Measurements from ENCODE around the gene FARS2.
"Not testable (repeated sequence)": the region's sequence is repeated elsewhere in the genome, so short reads cannot be mapped to it uniquely, and the experiment has no call there.

FARS2 gene

DNA sequence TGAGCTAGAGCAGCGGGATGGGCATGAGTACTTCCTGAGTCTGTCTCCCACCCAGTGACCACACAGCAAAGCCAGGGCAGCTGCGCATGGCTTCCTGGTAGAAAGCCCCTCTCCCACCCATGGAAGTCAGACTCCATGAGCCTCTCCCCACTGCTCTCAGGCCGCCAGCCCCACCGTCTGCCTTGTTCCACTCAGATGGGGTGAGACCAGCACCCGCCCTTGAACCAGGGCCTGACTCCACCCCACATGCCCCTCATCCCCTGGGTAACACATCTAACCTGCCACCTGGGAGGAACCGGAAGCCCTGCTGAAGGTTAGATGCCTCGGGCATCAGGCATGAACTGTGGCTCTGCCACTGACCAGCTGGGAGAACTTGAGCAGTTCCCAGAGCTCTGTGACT, 517.6 kb downstream of the FARS2 start:
- DNase-seq = no peak

DNA sequence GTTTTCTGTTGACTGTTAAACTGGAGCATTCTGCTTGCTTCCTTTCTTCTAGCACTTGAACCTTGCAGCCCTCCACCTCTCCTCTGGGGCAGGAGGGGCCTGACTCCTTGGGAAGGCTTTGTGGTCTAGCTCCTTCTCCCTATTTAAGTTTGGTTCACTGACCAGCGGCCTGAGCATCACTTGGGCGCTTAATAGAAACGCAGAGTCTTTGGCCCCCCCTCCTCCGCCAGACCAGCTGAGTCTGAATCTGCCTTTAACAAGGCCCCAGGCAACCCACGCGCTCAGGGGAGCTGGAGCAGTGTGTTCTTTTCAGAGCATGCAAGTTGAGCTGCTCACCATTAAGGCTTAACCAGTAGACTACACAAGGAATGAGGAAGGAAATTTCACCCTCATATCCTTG, 519.7 kb downstream of the FARS2 start:
- DNase-seq = no peak

DNA sequence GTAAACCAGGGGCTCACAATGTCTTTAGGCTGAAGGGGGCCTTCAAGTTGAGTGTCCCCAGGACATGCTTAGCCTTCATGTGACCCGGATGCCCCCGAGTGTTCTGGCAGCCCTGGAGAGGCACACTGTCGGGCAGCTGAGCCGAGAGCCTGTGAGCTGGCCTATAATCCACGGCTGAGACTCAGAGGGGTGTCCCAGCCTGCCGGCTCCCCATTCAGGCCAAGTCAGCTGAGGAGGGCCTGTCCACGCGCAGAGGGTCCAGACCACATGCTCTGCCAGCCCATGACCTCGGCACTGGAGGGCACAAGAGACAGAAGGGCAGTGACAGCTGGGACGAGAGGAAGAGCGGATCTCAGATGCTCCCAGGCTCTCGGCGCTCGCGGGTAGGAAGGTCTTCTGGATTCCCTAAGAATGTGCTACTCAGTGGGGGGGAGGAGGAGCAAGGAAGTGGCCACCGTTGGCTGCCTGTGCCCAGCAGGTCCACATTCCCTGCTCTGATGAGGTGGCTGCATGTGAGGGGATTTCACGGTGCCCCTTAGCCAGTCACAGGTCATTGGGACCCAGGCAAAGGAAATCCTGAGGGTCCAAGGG, 520.7 kb downstream of the FARS2 start:
- no peak for DNase-seq

DNA sequence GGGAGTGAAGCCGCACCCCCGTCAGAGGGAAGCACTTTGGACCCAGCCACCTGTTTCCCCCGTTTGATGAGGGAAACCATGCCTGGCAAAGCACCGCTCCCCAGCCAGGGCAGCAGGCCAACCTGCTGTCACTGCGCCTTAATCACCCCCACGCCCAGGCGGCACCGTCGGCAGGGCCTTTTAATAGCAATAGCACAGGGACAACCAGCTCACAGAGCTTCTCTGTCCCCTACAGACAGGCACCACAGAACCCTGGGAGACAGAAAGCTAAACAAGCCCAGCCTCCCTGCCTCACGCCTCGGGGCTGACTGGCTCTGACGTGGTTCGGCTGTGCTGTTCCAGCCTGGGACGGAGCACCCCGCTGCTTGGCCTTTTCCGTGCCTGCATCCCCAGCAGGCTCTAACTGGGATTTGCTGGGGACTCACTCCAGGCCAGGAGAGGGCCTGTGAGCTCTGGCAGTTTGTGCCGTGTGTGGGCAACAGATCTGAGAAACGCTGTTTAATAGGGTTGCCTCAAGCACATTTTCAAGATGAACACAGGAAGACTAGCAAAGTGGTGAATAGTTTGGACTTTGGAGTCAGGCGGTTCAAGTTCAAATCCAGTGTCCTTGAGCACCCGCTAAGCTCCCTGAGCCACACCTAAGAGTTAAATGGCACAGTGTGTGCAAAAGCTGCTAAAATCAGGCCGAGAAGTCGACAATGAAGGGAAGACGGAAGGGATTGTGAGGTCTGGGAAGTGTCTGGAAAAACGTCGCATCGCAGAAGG, 521.7 kb downstream of the FARS2 start:
- no peak for DNase-seq

DNA sequence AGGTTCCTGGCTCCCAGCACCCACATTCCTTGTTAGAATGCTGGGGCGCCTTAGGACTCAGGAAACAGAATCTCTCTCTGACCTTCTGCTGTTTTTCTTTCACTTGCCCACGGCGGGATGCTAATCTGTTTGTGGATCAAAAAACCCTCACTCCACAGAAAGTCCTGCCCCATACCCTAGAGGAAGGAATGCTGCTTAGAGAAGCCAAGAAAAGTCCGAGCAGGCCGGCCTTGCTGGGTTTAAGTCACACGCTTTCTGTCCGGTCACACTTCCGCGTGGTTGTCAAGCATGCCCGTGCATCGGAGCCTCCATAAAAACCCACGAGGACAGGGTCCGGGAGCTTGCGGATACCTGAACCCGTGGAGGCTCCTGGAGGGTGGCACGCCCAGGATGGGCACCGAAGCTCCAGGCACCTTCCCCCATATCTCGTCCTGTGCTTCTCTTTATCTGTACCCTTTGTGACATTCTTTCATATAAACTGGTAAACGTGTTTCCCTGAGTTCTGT, 522.3 kb downstream of the FARS2 start:
- DNase-seq = no peak

DNA sequence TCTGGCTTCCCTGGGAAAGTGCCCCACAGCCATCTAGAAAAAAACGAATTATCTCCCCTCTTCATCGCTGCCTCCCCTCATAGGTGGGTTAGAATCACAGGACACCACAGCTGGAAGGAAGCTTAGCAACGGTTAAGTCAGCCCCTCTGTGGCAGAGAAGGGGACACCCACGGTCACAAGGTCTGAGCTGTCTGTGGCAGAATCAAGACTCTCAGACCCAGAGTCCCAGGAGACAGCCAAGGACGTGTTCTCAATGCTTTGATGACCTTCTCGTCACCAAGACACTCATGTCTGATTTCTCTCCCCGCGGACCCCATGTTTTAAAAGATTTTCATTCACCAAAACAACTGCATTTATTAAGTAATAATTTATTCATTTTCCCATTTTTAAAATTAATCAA, 523.9 kb downstream of the FARS2 start:
- DNase-seq = no peak

DNA sequence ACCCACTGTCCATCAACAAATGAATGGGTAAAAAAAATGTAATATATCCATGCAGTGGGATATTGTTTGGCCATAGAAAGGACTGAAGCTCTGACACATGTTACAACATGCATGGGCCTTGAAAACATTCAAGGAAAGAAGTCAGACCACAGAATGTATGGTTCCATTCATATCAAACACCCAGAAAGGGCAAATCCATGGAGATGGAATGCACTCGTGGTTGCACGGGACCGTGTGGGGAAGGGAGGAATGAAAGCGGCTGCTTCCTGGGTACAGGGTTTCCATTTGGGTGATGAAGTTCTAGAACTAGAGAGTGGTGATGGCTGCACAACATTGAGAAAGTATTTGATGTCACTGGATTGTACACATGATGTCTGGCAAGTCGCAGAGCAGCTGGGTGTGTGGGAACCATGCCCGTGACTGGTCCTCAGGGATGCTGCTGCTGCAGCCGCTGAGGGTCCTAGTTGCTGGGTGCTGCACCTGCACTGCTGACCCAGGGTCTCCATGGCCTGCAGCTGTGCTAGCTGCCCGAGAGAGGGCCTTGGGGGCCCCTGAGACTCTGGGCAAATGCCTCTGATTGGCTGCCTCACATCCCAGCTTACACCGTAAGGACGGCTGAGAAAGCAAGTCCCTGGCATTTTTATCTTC, 525.1 kb downstream of the FARS2 start:
- DNase-seq = no peak

DNA sequence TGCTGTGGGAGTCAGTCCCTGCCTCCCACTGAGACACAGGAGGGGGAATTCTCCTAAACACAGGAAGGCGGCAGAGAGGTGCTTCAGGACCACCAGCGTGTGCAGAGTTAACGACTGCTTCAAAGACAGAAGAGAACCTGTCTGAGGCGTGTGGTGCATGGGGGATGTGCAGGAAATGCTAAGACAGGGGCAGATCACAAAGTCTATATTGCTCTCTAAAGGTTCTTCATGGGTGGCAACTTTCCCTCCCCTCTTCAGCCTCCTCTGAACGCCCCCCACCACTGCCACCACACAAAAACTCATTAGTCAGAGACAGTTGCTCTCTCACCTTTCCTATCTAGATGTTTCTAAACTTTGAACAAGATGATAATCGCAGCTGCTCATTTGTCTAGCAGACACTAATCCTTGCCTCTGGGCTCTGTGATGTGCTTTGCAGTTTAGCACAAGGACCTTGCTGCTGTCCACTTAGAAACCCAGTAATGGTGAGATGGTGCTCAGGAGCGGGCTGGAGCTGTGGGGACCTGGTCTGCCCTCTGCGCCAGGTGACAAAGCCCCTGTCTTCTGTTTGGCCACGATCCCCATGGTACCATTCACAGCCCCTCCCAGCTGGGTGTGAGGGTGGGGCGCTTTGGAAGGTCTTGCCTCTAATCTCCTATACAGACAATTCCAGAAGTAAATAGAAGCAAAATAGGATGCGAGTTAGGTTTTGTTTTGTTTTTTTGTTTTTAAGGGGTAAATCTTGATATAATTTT, 525.8 kb downstream of the FARS2 start:
- no peak for DNase-seq

DNA sequence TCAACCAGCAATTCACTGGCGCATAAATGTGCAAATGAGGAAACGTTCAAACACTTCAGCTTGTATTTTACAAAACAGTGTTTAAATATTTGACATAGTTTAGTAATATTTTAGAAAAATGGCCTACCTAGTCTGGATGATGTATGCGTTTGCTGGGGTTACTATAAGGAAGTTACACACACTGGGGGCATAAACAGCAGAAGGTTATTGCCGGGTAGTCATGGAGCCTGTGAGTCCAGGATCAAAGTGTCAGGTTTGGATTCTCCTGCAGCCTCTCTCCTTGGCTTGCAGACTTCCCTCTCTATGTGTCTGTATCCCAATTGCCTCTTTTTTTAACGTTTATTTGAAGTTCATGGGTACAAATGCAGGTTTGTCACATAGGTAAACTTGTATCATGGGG, 528.1 kb downstream of the FARS2 start:
- DNase-seq = not testable (repeated sequence)

DNA sequence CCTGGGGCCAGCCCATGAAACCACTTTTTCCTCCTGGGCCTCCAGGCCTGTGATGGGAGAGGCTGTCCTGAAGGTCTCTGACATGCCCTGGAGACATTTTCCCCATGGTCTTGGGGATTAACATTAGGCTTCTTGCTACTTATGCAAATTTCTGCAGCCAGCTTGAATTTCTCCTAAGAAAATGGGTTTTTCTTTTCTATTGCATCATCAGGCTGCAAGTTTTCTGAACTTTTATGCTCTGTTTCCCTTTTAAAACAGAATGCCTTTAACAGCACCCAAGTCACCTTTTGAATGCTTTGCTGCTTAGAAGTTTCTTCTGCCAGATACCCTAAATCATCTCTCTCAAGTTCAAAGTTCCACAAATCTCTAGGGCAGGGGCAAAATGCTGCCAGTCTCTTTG, 535.2 kb downstream of the FARS2 start:
- DNase-seq = not testable (repeated sequence)

DNA sequence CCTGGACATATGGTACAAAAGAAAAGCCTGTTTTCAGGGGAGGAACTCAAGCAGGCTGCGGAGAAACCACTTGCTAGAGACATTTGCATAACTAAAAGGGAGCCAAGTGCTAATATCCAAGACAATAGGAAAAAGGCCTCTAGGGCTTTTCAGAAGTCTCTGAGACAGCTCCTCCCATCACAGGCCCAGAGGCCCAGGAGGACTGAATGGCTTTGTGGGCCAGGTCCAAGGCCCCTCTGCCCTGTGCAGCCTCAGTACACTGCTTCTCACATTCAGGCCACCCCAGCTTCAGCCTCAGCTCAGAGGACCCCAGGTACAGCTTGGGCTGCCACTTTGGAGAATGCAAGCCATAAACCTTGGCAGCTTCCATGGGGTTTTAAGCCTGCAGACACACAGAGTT, 545.1 kb downstream of the FARS2 start:
- DNase-seq = not testable (repeated sequence)

DNA sequence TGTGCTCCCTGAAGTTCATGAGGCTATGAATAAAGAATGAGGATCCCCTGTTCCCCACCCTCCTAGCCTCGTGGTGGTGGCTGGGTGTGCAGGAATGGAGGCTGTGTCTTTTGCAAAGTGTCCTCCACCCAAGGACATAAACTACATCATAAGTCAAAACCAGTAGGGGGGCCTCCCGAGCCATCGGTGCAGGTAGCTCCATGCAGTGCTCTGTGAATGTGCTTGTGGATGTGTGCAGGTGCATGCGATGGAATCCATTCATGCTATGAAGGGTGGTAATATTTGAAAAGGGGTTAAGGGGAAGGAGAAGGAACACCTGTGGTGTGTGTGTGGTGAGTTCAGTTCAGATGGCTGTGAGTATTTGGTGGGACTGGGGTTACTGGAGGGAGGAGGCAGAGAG, 548.1 kb downstream of the FARS2 start:
- DNase-seq = no peak

DNA sequence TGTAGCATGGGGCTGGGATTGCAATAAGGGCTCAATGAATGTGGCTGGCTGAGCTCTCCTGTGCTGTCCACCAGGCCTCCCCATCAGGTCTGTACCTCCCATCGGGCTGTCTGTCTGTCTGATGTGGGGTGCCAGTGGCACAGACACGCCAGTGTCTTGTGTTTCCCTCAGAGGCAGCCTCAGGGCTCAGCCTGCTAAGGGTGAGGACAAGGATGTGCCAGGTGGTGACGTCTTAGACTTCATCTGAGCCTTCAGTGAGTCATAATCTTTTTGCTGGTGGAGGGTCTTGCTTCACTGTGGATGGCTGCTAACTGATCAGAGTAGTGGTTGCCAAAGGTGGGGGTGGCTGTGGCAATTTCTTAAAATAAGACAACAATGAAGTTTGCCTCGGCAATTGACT, 550.7 kb downstream of the FARS2 start:
- DNase-seq = no peak

DNA sequence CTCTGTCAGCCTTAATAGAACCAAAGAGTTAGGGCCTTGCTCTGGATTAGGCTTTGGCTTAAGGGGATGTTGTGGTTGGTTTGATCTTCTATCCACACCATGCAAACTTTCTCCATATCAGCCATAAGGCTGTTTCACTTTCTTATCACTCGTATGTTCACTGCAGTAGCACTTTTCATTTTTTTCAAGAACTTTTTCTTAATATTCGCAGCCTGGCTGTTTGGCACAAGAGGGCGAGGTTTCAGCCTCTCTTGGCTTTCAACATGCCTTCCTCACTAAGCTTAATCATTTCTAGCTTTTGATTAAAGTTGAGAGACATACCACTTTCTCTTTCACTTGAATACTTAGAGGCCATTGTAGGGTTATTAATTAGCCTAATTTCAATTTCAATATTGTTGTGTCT, 552.3 kb downstream of the FARS2 start:
- DNase-seq = no peak

DNA sequence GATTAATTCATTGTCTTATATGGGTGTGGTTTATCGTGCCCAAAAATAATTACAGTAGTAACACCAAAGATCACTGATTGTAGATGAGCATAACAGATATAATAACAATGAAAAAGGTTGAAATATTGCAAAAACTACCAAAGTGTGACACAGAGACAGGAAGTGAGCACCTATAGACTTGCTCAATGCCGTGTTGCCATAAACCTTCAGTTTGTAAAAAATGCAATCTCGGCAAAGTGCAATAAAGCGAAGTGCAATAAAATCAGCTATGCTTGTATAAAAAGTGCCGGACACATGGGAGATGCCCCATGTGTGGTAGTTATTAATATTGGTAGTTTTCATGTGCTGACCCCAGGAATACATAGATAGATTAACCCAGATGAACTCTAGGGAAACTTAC, 552.8 kb downstream of the FARS2 start:
- DNase-seq = no peak

DNA sequence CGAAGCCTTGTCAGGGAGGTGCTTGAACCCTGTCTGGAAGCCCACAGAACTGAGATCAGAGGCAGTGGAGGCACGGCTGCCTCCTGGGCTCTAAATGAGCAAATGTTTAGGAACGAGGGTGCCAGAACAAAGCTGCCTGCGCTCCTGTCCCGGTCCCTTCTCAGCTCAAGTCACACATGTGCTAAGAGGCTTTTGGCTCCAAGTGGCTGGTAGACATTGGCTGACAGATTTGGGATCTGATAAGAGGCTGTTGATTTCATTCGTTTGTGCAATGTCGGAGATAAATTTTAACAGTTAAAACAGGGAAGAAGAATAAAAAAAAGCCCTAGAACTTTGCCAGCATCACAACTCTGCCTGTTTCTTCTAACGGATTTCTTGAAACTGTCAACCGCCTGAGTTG, 553.6 kb downstream of the FARS2 start:
- DNase-seq = no peak

DNA sequence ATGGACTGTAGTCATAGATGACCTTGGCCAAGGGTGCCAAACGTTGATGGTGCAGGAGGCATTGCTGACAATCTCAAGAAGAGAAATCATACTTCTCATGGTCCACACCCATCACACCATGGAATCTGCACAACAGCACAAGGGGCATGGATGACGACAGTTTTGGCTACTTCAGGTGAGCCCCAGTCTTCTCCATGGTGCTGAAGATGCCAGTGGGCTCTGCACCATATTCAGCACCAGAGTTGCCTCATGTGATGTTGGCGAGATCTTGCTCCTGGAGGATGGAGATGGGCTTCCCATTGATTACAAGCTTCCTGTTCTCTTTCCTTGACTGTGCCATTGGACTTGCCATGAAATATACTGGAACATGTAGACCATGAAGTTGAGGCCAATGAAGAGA, 556.6 kb downstream of the FARS2 start:
- no peak for DNase-seq

DNA sequence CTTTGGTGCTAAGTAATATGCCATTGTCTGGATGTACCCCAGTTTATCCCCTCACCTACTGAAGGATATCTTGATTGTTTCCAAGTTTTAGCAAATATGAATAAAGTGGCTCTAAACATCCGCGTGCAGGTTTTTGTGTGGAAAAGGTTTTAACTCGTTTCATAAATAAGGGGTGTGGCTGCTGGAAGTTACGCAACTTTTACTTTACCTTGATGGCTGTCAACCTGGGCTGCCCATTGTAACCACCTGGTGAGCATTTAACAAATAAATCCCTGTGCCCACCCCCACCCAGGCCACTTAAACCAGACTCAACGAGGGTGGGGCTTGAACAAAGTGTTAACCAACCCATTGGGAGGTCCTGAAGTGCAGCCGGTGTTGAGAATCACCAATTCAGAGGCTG, 557.6 kb downstream of the FARS2 start:
- no peak for DNase-seq

All from kidney glomerular epithelial cell (primary cell).